ENCODE measurements around the gene NKAIN4.

GRCh38 chr20:63230800-63231268 lies 23.4 kb downstream of the NKAIN4 start:
- TF ChIP-seq CTCF (conservative IDR thresholded peaks at IDR 0.05), result no peak
- no peak for TF ChIP-seq EZH2 (IDR thresholded peaks at IDR 0.05; ENCODE audit: low read depth)

Measured in PC-9 (cell line).